Dedifferentiated amniotic fluid mesenchymal stem cell (primary cell): ENCODE data around the gene TMIGD3.
A peak's percentile ranks its signal among the peaks of the same experiment; 100 is the strongest.

Source experiments
- DNase-seq: peaks from one replicate; pipeline ENCODE4 v3.0.0-alpha.2; 2016; ENCODE audit errors: extremely low spot score

Gene TMIGD3

GRCh38 chr1:111507411-111508201 is 4.2 kb upstream of the TMIGD3 start:
- no peak for DNase-seq

- DNase-seq: no peak
Measured at GRCh38 chr1:111506561-111506960, 3.1 kb upstream of the TMIGD3 start.

GRCh38 chr1:111505641-111506119 is 2.2 kb upstream of the TMIGD3 start:
- no peak for DNase-seq

GRCh38 chr1:111504097-111504496 is 664 bp upstream of the TMIGD3 start:
- DNase-seq: no peak

GRCh38 chr1:111501645-111502044 is 1.8 kb downstream of the TMIGD3 start:
- DNase-seq: no peak

GRCh38 chr1:111499026-111499785 is 4.2 kb downstream of the TMIGD3 start:
- DNase-seq: no peak

- no peak for DNase-seq
Measured at GRCh38 chr1:111497592-111497991, 5.8 kb downstream of the TMIGD3 start.

GRCh38 chr1:111496398-111496797 is 7.0 kb downstream of the TMIGD3 start:
- DNase-seq: no peak

GRCh38 chr1:111491070-111491469 is 12.4 kb downstream of the TMIGD3 start:
- no peak for DNase-seq

GRCh38 chr1:111490220-111490619 is 13.2 kb downstream of the TMIGD3 start:
- DNase-seq: no peak

GRCh38 chr1:111489604-111490003 is 13.8 kb downstream of the TMIGD3 start:
- no peak for DNase-seq

- DNase-seq: no peak
Measured at GRCh38 chr1:111488669-111489068, 14.8 kb downstream of the TMIGD3 start.

- no peak for DNase-seq
Measured at GRCh38 chr1:111487133-111487532, 16.3 kb downstream of the TMIGD3 start.

GRCh38 chr1:111486431-111486830 is 17.0 kb downstream of the TMIGD3 start:
- DNase-seq: no peak

GRCh38 chr1:111484391-111485026 is 18.9 kb downstream of the TMIGD3 start:
- DNase-seq: no peak

GRCh38 chr1:111483876-111484275 is 19.6 kb downstream of the TMIGD3 start:
- DNase-seq: no peak

- DNase-seq: no peak
Measured at GRCh38 chr1:111483166-111483565, 20.3 kb downstream of the TMIGD3 start.

- DNase-seq: peak; percentile 34
Measured at GRCh38 chr1:111481387-111482221, 21.8 kb downstream of the TMIGD3 start.

- no peak for DNase-seq
Measured at GRCh38 chr1:111480674-111481073, 22.8 kb downstream of the TMIGD3 start.

- no peak for DNase-seq
Measured at GRCh38 chr1:111476761-111477309, 26.6 kb downstream of the TMIGD3 start.

GRCh38 chr1:111476214-111476613 is 27.2 kb downstream of the TMIGD3 start:
- no peak for DNase-seq
